ENCODE results near the gene MLLT1.

DNA sequence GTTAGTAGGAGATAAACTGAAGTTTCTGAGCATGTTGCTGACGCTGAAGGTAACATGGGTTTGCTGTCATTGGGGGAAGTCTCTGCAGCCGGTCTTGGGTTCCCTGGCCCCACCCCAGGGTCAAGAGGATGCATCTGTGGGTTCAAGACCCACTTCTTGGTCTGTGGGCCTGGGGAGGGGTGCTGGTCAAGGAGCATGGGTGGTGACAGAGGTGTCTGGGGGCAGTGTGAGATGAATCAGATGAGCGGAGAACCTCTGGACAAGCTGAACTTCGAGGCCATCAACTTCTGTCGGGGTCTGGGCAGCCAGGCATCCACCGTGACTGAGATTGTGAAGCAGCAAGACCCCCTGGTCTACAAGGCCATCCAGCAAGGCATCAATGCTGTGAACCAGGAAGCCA, 92.4 kb downstream of the MLLT1 start:
- TF ChIP-seq, protein P1, sequence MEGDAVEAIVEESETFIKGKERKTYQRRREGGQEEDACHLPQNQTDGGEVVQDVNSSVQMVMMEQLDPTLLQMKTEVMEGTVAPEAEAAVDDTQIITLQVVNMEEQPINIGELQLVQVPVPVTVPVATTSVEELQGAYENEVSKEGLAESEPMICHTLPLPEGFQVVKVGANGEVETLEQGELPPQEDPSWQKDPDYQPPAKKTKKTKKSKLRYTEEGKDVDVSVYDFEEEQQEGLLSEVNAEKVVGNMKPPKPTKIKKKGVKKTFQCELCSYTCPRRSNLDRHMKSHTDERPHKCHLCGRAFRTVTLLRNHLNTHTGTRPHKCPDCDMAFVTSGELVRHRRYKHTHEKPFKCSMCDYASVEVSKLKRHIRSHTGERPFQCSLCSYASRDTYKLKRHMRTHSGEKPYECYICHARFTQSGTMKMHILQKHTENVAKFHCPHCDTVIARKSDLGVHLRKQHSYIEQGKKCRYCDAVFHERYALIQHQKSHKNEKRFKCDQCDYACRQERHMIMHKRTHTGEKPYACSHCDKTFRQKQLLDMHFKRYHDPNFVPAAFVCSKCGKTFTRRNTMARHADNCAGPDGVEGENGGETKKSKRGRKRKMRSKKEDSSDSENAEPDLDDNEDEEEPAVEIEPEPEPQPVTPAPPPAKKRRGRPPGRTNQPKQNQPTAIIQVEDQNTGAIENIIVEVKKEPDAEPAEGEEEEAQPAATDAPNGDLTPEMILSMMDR (IDR thresholded peaks at IDR 0.05), result no peak
- TF ChIP-seq POLR2A (IDR thresholded peaks at IDR 0.05), result no peak

Data from heart left ventricle (tissue), 13 donors.